Stimulated activated naive CD8-positive, alpha-beta T cell treated with anti-CD3 and anti-CD28 coated beads, Interleukin-15, amount 100 ng/mL, for 72 hours (primary cell): ENCODE results near the gene IL2RA.
A peak's percentile ranks its signal among the peaks of the same experiment; 100 is the strongest.
"Not testable (repeated sequence)": the region's sequence is repeated elsewhere in the genome, so short reads cannot be mapped to it uniquely, and the experiment has no call there.

Experiments
- ATAC-seq: fragments of 150-1000 bp; cut with Tn5 transposase; 2 replicates; pipeline ENCODE4 v1.10.0; 2021; ENCODE audit warnings: mild to moderate bottlenecking, moderate library complexity
- DNase-seq, 2 donors: peaks; one replicate each; pipeline ENCODE4 v3.0.0; 2021 to 2022
- H3K27ac Mint-ChIP-seq, 2 donors: one replicate each; pipeline ENCODE4 v1.8.0; 2022; ENCODE audit warnings: mild to moderate bottlenecking in 2 of 2, mixed read lengths in 2 of 2, moderate library complexity in 2 of 2
- H3K27me3 Mint-ChIP-seq: one replicate; pipeline ENCODE4 v1.8.0; 2022; ENCODE audit warnings: mixed read lengths
- H3K4me1 Mint-ChIP-seq: one replicate; pipeline ENCODE4 v1.8.0; 2022; ENCODE audit warnings: mild to moderate bottlenecking, mixed read lengths
- H3K4me3 Mint-ChIP-seq, 2 donors: one replicate each; pipeline ENCODE4 v1.8.0; 2022; ENCODE audit warnings: mild to moderate bottlenecking in 2 of 2, mixed read lengths in 2 of 2, moderate library complexity in 1 of 2
- H3K9me3 Mint-ChIP-seq, 2 donors: one replicate each; pipeline ENCODE4 v1.8.0; 2022; ENCODE audit warnings: mixed read lengths in 2 of 2

IL2RA gene

GRCh38 chr10:6062101-6062771 lies at the start of gene IL2RA:
IL2RA (minus strand) TSS chr10:6062367; CDS start chr10:6062151, 216 bp downstream.
- H3K9me3 Mint-ChIP-seq, result no peaks in the 10 kb centered on the region
- peak within 1 kb of the TSS; percentile 89 to 100 for H3K27ac Mint-ChIP-seq
- peak; percentile 66 to 83 for DNase-seq
- H3K4me1 Mint-ChIP-seq, result peaks cover 44% of the 10 kb centered on the region
- ATAC-seq, result peak; percentile 83
- peak within 1 kb of the TSS; percentile 95 to 97 for H3K4me3 Mint-ChIP-seq
- no peaks in the 10 kb centered on the region for H3K27me3 Mint-ChIP-seq

DNA sequence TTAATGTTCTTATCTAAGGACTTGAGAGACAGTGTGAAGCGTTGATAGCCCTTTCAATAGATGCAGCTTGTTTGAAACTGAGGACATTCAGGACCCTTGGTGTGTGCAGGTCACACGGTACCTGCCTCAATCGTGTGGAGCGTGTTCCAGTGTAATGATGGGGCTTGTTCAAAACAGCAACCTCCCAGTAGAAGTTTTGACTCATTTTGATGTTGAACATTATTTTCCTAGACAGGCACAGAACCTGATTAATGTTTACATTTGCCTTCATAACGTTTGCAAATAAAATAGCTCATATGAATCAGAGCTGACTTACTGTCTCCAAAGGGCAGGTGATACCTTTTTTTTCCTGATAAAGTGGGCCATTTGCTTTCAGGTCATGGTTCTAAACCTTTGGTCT lies 48.0 kb upstream of the IL2RA start:
- H3K9me3 Mint-ChIP-seq, result no peaks in the 10 kb centered on the region
- no peak overlapping the region for H3K27ac Mint-ChIP-seq
- peaks cover 44% of the 10 kb centered on the region for H3K4me1 Mint-ChIP-seq
- no peaks in the 10 kb centered on the region for H3K27me3 Mint-ChIP-seq
- DNase-seq (no peak), ATAC-seq (no peak)
- H3K4me3 Mint-ChIP-seq, result no peak overlapping the region

DNA sequence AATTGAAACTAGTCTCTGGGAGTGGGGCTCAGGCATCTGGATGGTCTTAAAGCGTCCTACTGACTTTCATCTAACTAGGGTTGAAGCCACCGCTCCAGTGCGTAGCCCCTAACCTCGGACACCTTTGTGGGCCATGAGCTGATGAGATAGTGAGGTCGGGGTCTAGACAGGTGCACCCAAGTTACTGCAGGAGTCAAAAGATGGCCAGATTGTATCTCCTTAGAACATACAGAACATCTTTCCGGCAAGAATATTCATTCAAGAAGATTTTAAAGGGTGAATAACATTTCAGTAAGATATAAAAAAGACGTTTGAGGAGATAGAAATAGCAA lies 47.2 kb upstream of the IL2RA start:
- ATAC-seq (no peak), DNase-seq (no peak)
- Mint-ChIP-seq H3K4me1 (peaks cover 40% of the 10 kb centered on the region), H3K4me3 (no peak overlapping the region), H3K27ac (no peak overlapping the region), H3K27me3 (no peaks in the 10 kb centered on the region), H3K9me3 (no peaks in the 10 kb centered on the region)

- Mint-ChIP-seq H3K27ac (peak overlapping the region in 1 of 2 donors; percentile 44), H3K4me1 (peaks cover 41% of the 10 kb centered on the region), H3K4me3 (no peak overlapping the region), H3K27me3 (no peaks in the 10 kb centered on the region), H3K9me3 (no peaks in the 10 kb centered on the region)
- DNase-seq (peak; percentile 30 to 37), ATAC-seq (peak; percentile 64)
Measured at GRCh38 chr10:6108631-6109443, 46.7 kb upstream of the IL2RA start.

GRCh38 chr10:6108072-6108471 lies 45.9 kb upstream of the IL2RA start:
- Mint-ChIP-seq H3K9me3 (no peaks in the 10 kb centered on the region), H3K4me3 (no peak overlapping the region), H3K4me1 (peaks cover 41% of the 10 kb centered on the region), H3K27ac (peak overlapping the region in 1 of 2 donors; percentile 35), H3K27me3 (no peaks in the 10 kb centered on the region)
- DNase-seq, result no peak
- ATAC-seq, result no peak

DNA sequence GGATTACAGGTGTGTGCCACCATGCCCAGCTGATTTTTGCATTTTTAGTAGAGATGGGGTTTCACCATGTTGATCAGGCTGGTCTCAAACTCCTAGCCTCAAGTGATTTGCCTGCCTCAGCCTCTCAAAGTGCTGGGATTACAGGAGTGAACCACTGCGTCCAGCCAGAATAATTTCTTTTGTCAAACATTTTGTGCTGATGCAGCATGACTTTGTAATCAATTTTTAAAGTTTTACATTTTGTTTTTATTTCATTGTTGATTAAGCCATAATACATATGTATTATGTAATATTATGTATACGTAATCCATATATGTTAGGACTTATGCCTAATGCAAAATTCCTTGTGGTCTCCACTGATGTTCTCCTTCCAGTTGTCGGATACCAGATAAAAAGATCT lies 45.4 kb upstream of the IL2RA start:
- not testable (repeated sequence) for H3K4me3 Mint-ChIP-seq, H3K27ac Mint-ChIP-seq, ATAC-seq, H3K9me3 Mint-ChIP-seq, H3K27me3 Mint-ChIP-seq, DNase-seq
- H3K4me1 Mint-ChIP-seq, result peaks cover 40% of the 10 kb centered on the region

- Mint-ChIP-seq H3K9me3 (no peaks in the 10 kb centered on the region), H3K4me3 (no peak overlapping the region), H3K4me1 (peaks cover 35% of the 10 kb centered on the region), H3K27ac (no peak overlapping the region), H3K27me3 (no peaks in the 10 kb centered on the region)
- DNase-seq (no peak), ATAC-seq (no peak)
Measured at GRCh38 chr10:6103591-6103990, 41.4 kb upstream of the IL2RA start.

DNA sequence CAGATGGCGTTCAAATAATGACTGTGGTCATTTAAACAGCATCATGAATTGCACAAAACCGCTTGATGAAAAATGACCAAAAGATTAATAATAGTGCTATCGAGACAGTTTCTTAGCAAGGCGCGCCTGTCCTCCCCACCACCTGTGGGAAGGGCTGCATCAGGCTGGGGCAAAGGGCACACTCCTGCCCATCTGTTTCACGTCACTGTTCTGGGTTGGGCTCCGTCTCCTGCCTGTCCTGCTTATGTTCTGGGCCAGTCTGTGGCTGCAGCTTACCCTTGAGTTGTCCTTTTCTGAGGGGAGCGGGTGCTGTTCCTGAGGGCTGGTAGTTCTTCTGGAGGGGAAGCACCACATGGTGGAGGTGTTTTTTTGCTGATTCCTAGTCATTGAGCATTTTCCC lies 40.0 kb upstream of the IL2RA start:
- Mint-ChIP-seq H3K4me1 (peaks cover 41% of the 10 kb centered on the region), H3K27ac (peak overlapping the region in 1 of 2 donors; percentile 85), H3K27me3 (no peaks in the 10 kb centered on the region), H3K9me3 (no peaks in the 10 kb centered on the region), H3K4me3 (no peak overlapping the region)
- ATAC-seq, result no peak
- DNase-seq, result no peak

GRCh38 chr10:6101181-6101580 lies 39.0 kb upstream of the IL2RA start:
- no peaks in the 10 kb centered on the region for H3K9me3 Mint-ChIP-seq
- peaks cover 47% of the 10 kb centered on the region for H3K4me1 Mint-ChIP-seq
- H3K27ac Mint-ChIP-seq, result no peak overlapping the region
- no peak for ATAC-seq
- no peaks in the 10 kb centered on the region for H3K27me3 Mint-ChIP-seq
- DNase-seq, result no peak
- H3K4me3 Mint-ChIP-seq, result no peak overlapping the region

GRCh38 chr10:6100370-6100769 lies 38.2 kb upstream of the IL2RA start:
- peak overlapping the region in 1 of 2 donors; percentile 16 for H3K27ac Mint-ChIP-seq
- no peak for ATAC-seq
- H3K4me1 Mint-ChIP-seq, result peaks cover 55% of the 10 kb centered on the region
- no peaks in the 10 kb centered on the region for H3K27me3 Mint-ChIP-seq
- no peak for DNase-seq
- H3K9me3 Mint-ChIP-seq, result no peaks in the 10 kb centered on the region
- H3K4me3 Mint-ChIP-seq, result no peak overlapping the region

- DNase-seq (no peak), ATAC-seq (no peak)
- Mint-ChIP-seq H3K9me3 (no peaks in the 10 kb centered on the region), H3K27me3 (no peaks in the 10 kb centered on the region), H3K27ac (no peak overlapping the region), H3K4me3 (no peak overlapping the region), H3K4me1 (peaks cover 73% of the 10 kb centered on the region)
Measured at GRCh38 chr10:6098156-6098555, 36.0 kb upstream of the IL2RA start.

DNA sequence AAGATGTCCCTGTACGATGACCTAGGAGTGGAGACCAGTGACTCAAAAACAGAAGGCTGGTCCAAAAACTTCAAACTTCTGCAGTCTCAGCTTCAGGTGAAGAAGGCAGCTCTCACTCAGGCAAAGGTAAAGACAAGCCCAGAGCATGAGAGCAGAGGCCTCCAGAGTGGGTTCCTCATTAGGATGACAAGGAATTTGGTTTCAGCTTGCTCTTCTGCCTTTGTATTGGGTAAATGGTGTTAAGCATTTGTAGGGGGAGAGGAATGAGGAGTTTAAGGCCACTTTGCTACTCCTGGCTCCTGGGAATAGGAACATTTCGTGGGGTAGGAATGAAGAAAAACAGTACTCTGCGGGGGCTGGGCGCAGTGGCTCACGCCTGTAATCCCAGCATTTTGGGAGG lies 34.9 kb upstream of the IL2RA start:
- H3K27ac Mint-ChIP-seq, result peak overlapping the region; percentile 49 to 88
- no peak for DNase-seq
- H3K4me1 Mint-ChIP-seq, result peaks cover 74% of the 10 kb centered on the region
- no peaks in the 10 kb centered on the region for H3K9me3 Mint-ChIP-seq
- H3K4me3 Mint-ChIP-seq, result no peak overlapping the region
- no peaks in the 10 kb centered on the region for H3K27me3 Mint-ChIP-seq
- ATAC-seq, result no peak

DNA sequence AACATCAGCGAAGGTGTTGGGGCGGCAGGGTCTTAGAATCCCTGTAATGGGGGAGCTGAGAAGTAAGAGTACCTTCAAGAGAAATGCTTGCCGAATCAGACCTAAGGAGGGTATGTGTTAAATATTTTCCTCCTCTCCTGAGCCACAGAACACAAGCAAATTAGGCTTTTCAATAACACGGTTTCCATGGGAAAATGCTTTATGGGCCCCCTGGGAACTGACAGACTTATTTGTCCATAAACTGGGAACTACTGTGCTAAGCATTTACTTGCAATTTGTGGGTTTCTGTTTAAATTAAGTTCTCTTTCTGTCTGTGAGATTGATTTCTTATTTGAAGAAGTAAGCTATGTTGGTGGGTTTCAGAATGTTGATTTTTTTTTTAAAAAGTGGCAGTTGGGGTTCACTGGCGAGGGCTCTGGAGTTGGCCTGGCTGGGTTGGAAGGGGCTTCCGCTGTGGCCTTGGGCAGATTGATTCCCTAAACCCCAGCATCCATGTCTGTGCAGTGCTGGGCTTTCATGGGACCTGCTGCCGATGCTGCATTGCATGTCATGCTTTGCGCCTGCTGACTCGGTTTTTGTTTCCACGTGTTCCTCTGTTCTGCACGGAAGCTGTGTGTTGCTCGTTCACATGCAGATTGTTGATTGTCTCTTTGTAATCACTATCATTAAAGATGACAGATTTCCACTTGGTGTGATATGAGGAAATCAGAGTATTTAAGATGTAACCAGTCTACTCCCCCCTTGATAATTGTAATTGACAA lies 33.8 kb upstream of the IL2RA start:
- Mint-ChIP-seq H3K4me1 (peaks cover 79% of the 10 kb centered on the region), H3K9me3 (no peaks in the 10 kb centered on the region), H3K4me3 (no peak overlapping the region), H3K27me3 (no peaks in the 10 kb centered on the region), H3K27ac (peak overlapping the region; percentile 19 to 42)
- ATAC-seq, result no peak
- DNase-seq, result no peak

GRCh38 chr10:6092731-6093130 lies 30.6 kb upstream of the IL2RA start:
- Mint-ChIP-seq H3K27ac (no peak overlapping the region), H3K4me3 (peak overlapping the region; percentile 6 to 95), H3K9me3 (no peaks in the 10 kb centered on the region), H3K27me3 (no peaks in the 10 kb centered on the region), H3K4me1 (peaks cover 85% of the 10 kb centered on the region)
- DNase-seq (no peak), ATAC-seq (no peak)

- ATAC-seq (peak; percentile 52), DNase-seq (peak in 1 of 2 donors; percentile 32)
- no peak overlapping the region for H3K27ac Mint-ChIP-seq
- H3K4me1 Mint-ChIP-seq, result peaks cover 87% of the 10 kb centered on the region
- no peaks in the 10 kb centered on the region for H3K9me3 Mint-ChIP-seq
- peak overlapping the region; percentile 75 to 95 for H3K4me3 Mint-ChIP-seq
- H3K27me3 Mint-ChIP-seq, result no peaks in the 10 kb centered on the region
Measured at GRCh38 chr10:6091630-6092029, 29.5 kb upstream of the IL2RA start.
